SK-N-SH treated with all-trans-retinoic acid at 6 μM for 48 hours (cell line): ENCODE measurements around the gene SLC35F3.

Experiments
- ATAC-seq: fragments of 200-7000 bp; cut with Tn5 transposase; 3 replicates; pipeline ENCODE4 v1.9.1; 2020; ENCODE audit warnings: mild to moderate bottlenecking, moderate library complexity
- ARNTL ChIP-seq: fragments of 450-650 bp; formaldehyde crosslinking; IDR thresholded peaks from 2 replicates; pipeline ENCODE4 v1.5.0; 2020; ENCODE audit warnings: low read depth, mild to moderate bottlenecking, moderate library complexity, borderline replicate concordance
- BACH2 ChIP-seq: fragments of 250-450 bp; sonication (Bioruptor Pico); IDR thresholded peaks from 2 replicates; pipeline ENCODE4 v1.9.0; 2021; ENCODE audit warnings: mild to moderate bottlenecking, borderline replicate concordance
- CSDC2 ChIP-seq: fragments of 250-450 bp; sonication (Bioruptor Pico); IDR thresholded peaks from 2 replicates; pipeline ENCODE4 v1.5.0; 2020; ENCODE audit warnings: mild to moderate bottlenecking, moderate library complexity
- GLIS3 ChIP-seq: fragments of 250-450 bp; sonication (Bioruptor Pico); IDR thresholded peaks from 2 replicates; pipeline ENCODE4 v1.5.0; 2020; ENCODE audit warnings: mild to moderate bottlenecking, moderate library complexity
- ISL1 ChIP-seq: fragments of 250-450 bp; sonication (Bioruptor Pico); IDR thresholded peaks from 2 replicates; pipeline ENCODE4 v2.1.2; 2022; ENCODE audit warnings: mild to moderate bottlenecking, moderate library complexity
- OSR1 ChIP-seq: fragments of 250-450 bp; sonication (Bioruptor Pico); IDR thresholded peaks from 2 replicates; pipeline ENCODE4 v1.8.0; 2022; ENCODE audit warnings: moderate library complexity, mild to moderate bottlenecking, inconsistent platforms
- PPARA ChIP-seq: fragments of 250-450 bp; sonication (Bioruptor Pico); IDR thresholded peaks from 2 replicates; pipeline ENCODE4 v1.5.0; 2020; ENCODE audit warnings: mild to moderate bottlenecking, borderline replicate concordance
- SNAI2 ChIP-seq: fragments of 250-450 bp; sonication (Bioruptor Pico); IDR thresholded peaks from 2 replicates; pipeline ENCODE4 v1.5.0; 2020; ENCODE audit warnings: mild to moderate bottlenecking, moderate library complexity
- TCF4 ChIP-seq: fragments of 250-450 bp; sonication (Bioruptor Pico); IDR thresholded peaks from 2 replicates; pipeline ENCODE4 v1.8.0; 2021; ENCODE audit warnings: mild to moderate bottlenecking, moderate library complexity, borderline replicate concordance
- TOX ChIP-seq: fragments of 250-450 bp; sonication (Bioruptor Pico); IDR thresholded peaks from 2 replicates; pipeline ENCODE4 v1.8.0; 2021; ENCODE audit warnings: mild to moderate bottlenecking, moderate library complexity, borderline replicate concordance
- ZC3H10 ChIP-seq: fragments of 250-450 bp; sonication (Bioruptor Pico); IDR thresholded peaks from 2 replicates; pipeline ENCODE4 v1.5.1; 2021; ENCODE audit warnings: mild to moderate bottlenecking, moderate library complexity
- ZFP3 ChIP-seq: fragments of 250-450 bp; sonication (Bioruptor Pico); IDR thresholded peaks from 2 replicates; pipeline ENCODE4 v1.5.0; 2020; ENCODE audit warnings: mild to moderate bottlenecking, moderate library complexity
- ZFP30 ChIP-seq: fragments of 450-650 bp; formaldehyde crosslinking; IDR thresholded peaks from 2 replicates; pipeline ENCODE4 v1.5.0; 2022; ENCODE audit warnings: mild to moderate bottlenecking, moderate library complexity
- ZNF565 ChIP-seq: fragments of 450-650 bp; formaldehyde crosslinking; conservative IDR thresholded peaks from 2 replicates; pipeline ENCODE4 v1.5.0; 2020; ENCODE audit warnings: low read depth, mild to moderate bottlenecking, moderate library complexity
- ZNF70 ChIP-seq: fragments of 450-650 bp; formaldehyde crosslinking; IDR thresholded peaks from 2 replicates; pipeline ENCODE4 v1.5.0; 2020; ENCODE audit warnings: mild to moderate bottlenecking, moderate library complexity
- ZNF8 ChIP-seq: fragments of 450-650 bp; formaldehyde crosslinking; IDR thresholded peaks from 2 replicates; pipeline ENCODE4 v1.5.0; 2020; ENCODE audit warnings: mild to moderate bottlenecking, moderate library complexity
- TF ChIP-seq, protein P1 (sequence below): fragments of 250-450 bp; sonication (Bioruptor Pico); IDR thresholded peaks from 2 replicates; pipeline ENCODE4 v1.8.0; 2020; ENCODE audit warnings: mild to moderate bottlenecking, moderate library complexity, borderline replicate concordance
- TF ChIP-seq, protein P2 (sequence below): fragments of 250-450 bp; sonication (Bioruptor Pico); IDR thresholded peaks from 2 replicates; pipeline ENCODE4 v1.5.1; 2021; ENCODE audit warnings: mild to moderate bottlenecking, moderate library complexity
- TF ChIP-seq, protein P3 (sequence below): fragments of 250-450 bp; sonication (Bioruptor Pico); IDR thresholded peaks from 2 replicates; pipeline ENCODE4 v1.5.0; 2020; ENCODE audit warnings: mild to moderate bottlenecking, moderate library complexity
- TF ChIP-seq, protein P4 (sequence below): fragments of 250-450 bp; sonication (Bioruptor Pico); IDR thresholded peaks from 2 replicates; pipeline ENCODE4 v1.8.0; 2021; ENCODE audit warnings: low read depth, mild to moderate bottlenecking, moderate library complexity, borderline replicate concordance
- TF ChIP-seq, protein P5 (sequence below): fragments of 250-450 bp; sonication (Bioruptor Pico); IDR thresholded peaks from 2 replicates; pipeline ENCODE4 v1.5.1; 2020; ENCODE audit warnings: low read depth, mild to moderate bottlenecking, moderate library complexity

Gene SLC35F3

DNA sequence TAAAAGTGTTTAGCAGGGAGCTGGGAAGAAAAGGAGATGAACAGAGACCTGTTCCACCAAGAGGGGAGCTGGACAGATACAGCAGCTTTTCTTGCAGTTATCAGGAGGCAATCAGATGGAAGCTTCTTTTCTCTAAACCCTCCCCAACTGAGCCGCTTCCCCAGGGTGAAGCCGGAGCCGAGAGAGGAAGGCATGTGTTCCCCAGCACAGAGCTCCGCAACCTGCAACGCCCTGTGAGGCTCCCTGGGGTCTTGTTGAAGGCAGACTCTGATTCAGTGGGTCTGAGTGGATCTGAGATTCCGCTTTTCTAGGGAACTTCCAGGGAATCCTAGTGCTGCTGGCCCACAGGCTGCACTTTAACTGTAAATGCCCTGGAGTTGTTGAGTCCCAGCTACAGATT, 329.7 kb downstream of the SLC35F3 start:
- TF ChIP-seq PPARA (CRISPR knock-in tag) (no peak), ARNTL (CRISPR knock-in tag) (no peak), ZFP3 (CRISPR knock-in tag) (no peak), SNAI2 (CRISPR knock-in tag) (no peak), TCF4 (no peak), ZNF8 (CRISPR knock-in tag) (no peak), OSR1 (CRISPR knock-in tag) (no peak), ZNF70 (no peak), CSDC2 (CRISPR knock-in tag) (no peak), BACH2 (CRISPR knock-in tag) (no peak)
- TF ChIP-seq, protein P1, sequence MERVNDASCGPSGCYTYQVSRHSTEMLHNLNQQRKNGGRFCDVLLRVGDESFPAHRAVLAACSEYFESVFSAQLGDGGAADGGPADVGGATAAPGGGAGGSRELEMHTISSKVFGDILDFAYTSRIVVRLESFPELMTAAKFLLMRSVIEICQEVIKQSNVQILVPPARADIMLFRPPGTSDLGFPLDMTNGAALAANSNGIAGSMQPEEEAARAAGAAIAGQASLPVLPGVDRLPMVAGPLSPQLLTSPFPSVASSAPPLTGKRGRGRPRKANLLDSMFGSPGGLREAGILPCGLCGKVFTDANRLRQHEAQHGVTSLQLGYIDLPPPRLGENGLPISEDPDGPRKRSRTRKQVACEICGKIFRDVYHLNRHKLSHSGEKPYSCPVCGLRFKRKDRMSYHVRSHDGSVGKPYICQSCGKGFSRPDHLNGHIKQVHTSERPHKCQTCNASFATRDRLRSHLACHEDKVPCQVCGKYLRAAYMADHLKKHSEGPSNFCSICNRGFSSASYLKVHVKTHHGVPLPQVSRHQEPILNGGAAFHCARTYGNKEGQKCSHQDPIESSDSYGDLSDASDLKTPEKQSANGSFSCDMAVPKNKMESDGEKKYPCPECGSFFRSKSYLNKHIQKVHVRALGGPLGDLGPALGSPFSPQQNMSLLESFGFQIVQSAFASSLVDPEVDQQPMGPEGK (CRISPR knock-in tag): no peak
- TF ChIP-seq, protein P2, sequence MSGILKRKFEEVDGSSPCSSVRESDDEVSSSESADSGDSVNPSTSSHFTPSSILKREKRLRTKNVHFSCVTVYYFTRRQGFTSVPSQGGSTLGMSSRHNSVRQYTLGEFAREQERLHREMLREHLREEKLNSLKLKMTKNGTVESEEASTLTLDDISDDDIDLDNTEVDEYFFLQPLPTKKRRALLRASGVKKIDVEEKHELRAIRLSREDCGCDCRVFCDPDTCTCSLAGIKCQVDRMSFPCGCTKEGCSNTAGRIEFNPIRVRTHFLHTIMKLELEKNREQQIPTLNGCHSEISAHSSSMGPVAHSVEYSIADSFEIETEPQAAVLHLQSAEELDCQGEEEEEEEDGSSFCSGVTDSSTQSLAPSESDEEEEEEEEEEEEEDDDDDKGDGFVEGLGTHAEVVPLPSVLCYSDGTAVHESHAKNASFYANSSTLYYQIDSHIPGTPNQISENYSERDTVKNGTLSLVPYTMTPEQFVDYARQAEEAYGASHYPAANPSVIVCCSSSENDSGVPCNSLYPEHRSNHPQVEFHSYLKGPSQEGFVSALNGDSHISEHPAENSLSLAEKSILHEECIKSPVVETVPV (CRISPR knock-in tag): no peak
- TF ChIP-seq, protein P3, sequence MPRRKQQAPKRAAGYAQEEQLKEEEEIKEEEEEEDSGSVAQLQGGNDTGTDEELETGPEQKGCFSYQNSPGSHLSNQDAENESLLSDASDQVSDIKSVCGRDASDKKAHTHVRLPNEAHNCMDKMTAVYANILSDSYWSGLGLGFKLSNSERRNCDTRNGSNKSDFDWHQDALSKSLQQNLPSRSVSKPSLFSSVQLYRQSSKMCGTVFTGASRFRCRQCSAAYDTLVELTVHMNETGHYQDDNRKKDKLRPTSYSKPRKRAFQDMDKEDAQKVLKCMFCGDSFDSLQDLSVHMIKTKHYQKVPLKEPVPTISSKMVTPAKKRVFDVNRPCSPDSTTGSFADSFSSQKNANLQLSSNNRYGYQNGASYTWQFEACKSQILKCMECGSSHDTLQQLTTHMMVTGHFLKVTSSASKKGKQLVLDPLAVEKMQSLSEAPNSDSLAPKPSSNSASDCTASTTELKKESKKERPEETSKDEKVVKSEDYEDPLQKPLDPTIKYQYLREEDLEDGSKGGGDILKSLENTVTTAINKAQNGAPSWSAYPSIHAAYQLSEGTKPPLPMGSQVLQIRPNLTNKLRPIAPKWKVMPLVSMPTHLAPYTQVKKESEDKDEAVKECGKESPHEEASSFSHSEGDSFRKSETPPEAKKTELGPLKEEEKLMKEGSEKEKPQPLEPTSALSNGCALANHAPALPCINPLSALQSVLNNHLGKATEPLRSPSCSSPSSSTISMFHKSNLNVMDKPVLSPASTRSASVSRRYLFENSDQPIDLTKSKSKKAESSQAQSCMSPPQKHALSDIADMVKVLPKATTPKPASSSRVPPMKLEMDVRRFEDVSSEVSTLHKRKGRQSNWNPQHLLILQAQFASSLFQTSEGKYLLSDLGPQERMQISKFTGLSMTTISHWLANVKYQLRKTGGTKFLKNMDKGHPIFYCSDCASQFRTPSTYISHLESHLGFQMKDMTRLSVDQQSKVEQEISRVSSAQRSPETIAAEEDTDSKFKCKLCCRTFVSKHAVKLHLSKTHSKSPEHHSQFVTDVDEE (CRISPR knock-in tag): no peak
- TF ChIP-seq, protein P4, sequence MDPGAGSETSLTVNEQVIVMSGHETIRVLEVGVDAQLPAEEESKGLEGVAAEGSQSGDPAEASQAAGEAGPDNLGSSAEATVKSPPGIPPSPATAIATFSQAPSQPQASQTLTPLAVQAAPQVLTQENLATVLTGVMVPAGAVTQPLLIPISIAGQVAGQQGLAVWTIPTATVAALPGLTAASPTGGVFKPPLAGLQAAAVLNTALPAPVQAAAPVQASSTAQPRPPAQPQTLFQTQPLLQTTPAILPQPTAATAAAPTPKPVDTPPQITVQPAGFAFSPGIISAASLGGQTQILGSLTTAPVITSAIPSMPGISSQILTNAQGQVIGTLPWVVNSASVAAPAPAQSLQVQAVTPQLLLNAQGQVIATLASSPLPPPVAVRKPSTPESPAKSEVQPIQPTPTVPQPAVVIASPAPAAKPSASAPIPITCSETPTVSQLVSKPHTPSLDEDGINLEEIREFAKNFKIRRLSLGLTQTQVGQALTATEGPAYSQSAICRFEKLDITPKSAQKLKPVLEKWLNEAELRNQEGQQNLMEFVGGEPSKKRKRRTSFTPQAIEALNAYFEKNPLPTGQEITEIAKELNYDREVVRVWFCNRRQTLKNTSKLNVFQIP (CRISPR knock-in tag): no peak
- ATAC-seq: no peak

DNA sequence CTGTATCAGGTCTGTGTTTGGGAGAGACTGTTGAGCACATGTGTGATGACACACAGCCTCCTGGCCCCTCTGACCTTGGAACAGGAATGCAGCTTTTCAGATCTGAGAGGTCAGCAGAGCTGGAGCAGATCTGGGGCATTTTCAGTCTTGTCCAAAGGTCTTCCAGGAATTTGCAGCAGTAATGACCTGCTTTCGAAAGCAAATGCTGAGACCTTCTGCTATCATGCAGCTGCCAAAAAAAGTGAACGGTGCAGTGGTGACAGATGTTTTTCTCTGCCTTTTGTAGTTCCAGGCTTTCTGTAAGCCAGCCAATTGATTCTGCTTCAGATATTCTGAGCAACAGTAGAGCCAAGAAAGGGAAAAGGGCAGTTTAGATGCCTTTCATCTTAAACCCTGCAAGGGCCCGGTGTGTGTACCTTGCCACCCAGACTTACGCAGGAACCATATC, 331.0 kb downstream of the SLC35F3 start:
- ATAC-seq: no peak

More for the DNA sequence above, 331.0 kb downstream of the SLC35F3 start:
- TF ChIP-seq TCF4: no peak
- no peak for TF ChIP-seq CSDC2 (CRISPR knock-in tag)
- no peak for TF ChIP-seq ZNF565 (CRISPR knock-in tag)
- TF ChIP-seq, protein P3 (CRISPR knock-in tag): no peak
- TF ChIP-seq, protein P1 (CRISPR knock-in tag): no peak
- TF ChIP-seq ZFP3 (CRISPR knock-in tag): no peak
- no peak for TF ChIP-seq PPARA (CRISPR knock-in tag)
- no peak for TF ChIP-seq ARNTL (CRISPR knock-in tag)
- TF ChIP-seq ZC3H10 (CRISPR knock-in tag): no peak
- TF ChIP-seq ISL1 (CRISPR knock-in tag): no peak
- TF ChIP-seq OSR1 (CRISPR knock-in tag): no peak
- TF ChIP-seq ZNF70: no peak
- TF ChIP-seq SNAI2 (CRISPR knock-in tag): no peak
- no peak for TF ChIP-seq ZNF8 (CRISPR knock-in tag)
- no peak for TF ChIP-seq ZFP30 (CRISPR knock-in tag)
- no peak for TF ChIP-seq TOX (CRISPR knock-in tag)
- no peak for TF ChIP-seq BACH2 (CRISPR knock-in tag)
- TF ChIP-seq GLIS3 (CRISPR knock-in tag): no peak
- TF ChIP-seq, protein P5, sequence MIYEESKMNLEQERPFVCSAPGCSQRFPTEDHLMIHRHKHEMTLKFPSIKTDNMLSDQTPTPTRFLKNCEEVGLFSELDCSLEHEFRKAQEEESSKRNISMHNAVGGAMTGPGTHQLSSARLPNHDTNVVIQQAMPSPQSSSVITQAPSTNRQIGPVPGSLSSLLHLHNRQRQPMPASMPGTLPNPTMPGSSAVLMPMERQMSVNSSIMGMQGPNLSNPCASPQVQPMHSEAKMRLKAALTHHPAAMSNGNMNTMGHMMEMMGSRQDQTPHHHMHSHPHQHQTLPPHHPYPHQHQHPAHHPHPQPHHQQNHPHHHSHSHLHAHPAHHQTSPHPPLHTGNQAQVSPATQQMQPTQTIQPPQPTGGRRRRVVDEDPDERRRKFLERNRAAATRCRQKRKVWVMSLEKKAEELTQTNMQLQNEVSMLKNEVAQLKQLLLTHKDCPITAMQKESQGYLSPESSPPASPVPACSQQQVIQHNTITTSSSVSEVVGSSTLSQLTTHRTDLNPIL: no peak
- TF ChIP-seq, protein P2 (CRISPR knock-in tag): no peak
